ENCODE data around the gene GTPBP6. TPM values are rescaled to one million over a fixed set of nuclear protein-coding genes. Genes with fewer than 3 reads are reported as not detected.

Gene GTPBP6
- polyA plus RNA-seq, 1 of the 3 experiments (the other 2 are of a cell fraction), result 47.3 TPM

Other genes with a start within 250 kb of the GTPBP6 start
- gene PLCXD1, start 37.4 kb downstream of the GTPBP6 start, polyA plus RNA-seq (2012; rRNA removed), result 14.8 and 15.1 TPM in 2 replicates
- gene PPP2R3B, start 68.1 kb upstream of the GTPBP6 start, polyA plus RNA-seq (2012; rRNA removed), result 18.9 and 19.4 TPM in 2 replicates